ENCODE data around the gene DNAH8.

DNA sequence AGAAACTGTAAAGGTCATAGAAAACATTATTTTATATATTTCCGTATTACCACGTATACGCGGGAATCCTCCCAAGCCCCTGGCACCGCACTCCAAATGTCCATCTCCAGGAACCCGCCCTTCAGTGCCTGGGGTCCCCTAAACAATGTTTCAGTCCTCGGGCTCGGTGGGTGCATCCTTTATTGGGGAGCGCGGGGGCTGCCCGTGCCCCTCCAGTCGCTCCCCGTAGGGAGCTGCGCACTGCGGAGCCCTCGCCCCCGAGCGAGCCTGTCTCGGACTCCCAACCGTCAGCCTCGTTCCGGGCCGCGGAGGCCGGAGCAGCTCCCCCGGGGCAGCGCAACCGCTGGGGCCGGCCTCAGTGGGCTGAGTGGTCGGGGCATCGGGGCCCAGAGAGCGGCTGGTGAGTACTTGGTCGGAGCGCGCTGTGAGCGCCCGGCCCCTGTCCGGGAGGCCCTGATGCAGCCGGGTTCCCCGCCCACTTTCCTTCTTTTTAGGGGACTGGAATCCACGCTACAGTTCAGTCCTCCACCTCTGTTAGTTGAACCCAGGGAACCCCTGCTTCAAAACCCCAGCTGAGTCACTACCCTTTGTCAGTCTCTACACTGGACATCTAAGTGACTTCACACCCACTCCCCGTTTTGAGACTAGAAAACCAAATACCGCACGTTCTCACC, at the start of gene DNAH8:
- no peak for TF ChIP-seq POLR2A (IDR thresholded peaks at IDR 0.05)
- TF ChIP-seq, protein P1, sequence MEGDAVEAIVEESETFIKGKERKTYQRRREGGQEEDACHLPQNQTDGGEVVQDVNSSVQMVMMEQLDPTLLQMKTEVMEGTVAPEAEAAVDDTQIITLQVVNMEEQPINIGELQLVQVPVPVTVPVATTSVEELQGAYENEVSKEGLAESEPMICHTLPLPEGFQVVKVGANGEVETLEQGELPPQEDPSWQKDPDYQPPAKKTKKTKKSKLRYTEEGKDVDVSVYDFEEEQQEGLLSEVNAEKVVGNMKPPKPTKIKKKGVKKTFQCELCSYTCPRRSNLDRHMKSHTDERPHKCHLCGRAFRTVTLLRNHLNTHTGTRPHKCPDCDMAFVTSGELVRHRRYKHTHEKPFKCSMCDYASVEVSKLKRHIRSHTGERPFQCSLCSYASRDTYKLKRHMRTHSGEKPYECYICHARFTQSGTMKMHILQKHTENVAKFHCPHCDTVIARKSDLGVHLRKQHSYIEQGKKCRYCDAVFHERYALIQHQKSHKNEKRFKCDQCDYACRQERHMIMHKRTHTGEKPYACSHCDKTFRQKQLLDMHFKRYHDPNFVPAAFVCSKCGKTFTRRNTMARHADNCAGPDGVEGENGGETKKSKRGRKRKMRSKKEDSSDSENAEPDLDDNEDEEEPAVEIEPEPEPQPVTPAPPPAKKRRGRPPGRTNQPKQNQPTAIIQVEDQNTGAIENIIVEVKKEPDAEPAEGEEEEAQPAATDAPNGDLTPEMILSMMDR (IDR thresholded peaks at IDR 0.05), result no peak

All from testis (tissue), 2 donors.